ENCODE data around the gene ZNF749.
A peak's percentile ranks its signal among the peaks of the same experiment; 100 is the strongest.

Gene ZNF749

DNA sequence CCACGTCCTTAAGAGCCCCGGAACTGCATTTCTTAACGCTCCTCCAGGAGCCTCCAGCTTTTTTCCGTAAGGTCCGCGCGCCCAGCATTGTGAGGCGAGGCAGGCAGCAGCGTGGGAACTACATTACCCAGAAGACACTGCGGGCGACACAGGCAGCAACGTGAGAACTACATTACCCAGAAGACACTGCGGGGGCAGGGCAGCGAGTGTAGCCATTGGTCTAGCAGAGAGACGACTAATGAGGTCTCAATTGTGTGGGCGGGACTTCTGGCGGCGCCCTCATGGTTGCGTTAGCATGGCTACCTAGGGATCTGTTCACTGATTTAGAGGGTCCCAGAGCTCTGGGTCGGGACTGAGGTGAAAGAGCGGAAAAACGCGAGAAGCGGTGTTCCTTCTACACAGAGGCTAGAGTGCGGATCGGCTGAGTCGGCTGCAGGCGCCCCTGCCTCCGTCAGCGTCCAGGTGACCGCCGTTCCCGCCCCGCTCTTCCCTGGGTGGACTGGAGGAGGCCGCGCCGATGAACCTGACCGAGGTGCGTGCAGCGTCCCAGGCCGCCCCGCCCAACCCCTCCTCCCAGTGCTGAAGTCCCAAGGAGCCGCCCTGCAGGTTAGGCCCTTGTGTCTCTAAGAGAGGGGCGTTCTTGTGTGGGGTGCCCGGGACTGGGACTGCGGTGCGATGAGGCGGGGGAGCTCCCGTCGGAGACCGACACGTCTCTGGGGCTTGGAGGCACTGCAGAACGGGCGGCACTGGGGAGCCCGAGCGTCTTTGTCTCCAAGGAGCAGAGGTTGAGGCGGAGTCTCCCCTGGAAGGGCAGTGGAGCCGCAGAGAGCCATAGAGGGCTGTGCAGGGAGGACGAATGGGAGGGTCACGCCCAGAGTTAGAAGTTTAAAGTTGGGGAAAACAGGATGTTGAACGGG is at the start of gene ZNF749:
Gene ZNF749, plus strand, starts transcription at position 264 of the 917 bp plus-strand sequence. Its CDS starts 254 bp downstream, at position 518.
- DNase-seq (ENCODE audit: low read depth in 3 of 3, low spot score in 1 of 3), result peak; percentile 86 to 96 (median 89)

DNA sequence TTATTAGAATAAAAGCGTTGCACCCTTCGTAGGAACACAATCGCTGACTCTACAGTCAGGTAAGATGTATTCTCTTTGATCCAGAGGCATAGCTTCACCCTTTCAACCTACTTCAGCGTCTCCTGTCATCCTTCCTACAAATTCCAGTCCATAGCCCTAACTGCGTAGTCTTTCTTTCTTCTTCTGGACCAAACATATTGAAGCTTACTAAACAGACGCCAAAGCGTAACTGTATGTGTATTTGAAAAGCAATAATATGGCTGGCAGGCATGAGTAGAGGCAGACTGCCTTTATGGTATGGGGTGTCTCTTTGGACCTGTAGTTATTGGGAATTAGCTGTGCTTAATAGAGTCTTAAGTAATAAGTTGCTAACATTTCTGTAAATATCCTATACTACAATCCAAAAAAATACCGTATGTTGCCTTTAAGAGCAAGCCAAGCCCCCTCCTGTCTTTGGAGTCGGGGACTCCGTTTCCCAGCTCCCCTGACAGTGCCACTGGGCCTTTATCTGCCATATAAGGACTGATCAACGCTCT is 45.9 kb upstream of the ZNF749 start:
- no peak for DNase-seq (ENCODE audit: low read depth in 3 of 3, low spot score in 1 of 3)

DNA sequence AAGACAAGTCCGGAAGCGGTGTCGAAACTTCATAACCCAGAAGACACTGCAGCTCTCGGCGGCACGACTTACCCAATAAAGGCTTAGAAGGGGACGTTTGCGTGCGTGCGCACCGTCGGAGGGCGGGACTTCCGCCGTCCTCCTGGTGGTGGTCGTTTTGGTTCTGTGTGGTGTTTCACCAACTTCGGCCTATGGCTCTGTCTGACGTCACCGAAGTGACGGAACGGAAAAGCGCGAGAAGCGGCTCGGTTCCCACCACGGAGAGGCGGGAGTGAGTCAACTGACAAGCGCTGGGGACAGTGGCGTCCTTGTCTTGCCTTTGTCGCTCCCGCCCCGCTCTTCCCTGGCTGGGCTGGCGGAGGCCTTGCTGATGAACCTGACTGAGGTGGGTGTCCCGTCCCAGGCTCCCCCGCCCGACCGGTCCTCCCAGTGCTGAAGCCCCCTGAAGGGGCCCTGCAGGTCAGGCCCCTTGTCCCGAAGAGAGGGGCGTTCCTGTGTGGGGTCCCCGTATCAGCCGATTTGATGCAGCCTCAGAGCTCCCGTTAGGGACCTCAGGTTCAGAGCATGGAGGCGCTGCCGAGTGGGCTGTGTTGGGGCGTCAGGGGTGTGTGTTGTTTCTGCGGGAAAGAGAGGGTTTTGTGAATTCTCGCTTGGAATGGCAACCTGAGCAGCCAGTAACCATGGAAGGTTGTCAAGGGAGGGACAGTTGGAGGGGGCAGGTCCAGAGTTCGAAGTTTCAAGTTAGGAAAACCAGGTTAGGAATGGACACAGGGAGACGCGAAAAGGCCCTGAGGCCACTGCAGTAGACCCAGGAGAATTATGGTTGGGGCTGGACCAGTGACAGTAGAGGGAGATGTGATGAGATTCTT is 45.2 kb upstream of the ZNF749 start, which contains the start of gene ZNF548:
Gene ZNF548, plus strand, starts transcription at position 125 of the 869 bp plus-strand sequence. Its CDS starts 246 bp downstream, at position 371.
- peak; percentile 88 to 92 (median 91) for DNase-seq (ENCODE audit: low read depth in 3 of 3, low spot score in 1 of 3)

DNA sequence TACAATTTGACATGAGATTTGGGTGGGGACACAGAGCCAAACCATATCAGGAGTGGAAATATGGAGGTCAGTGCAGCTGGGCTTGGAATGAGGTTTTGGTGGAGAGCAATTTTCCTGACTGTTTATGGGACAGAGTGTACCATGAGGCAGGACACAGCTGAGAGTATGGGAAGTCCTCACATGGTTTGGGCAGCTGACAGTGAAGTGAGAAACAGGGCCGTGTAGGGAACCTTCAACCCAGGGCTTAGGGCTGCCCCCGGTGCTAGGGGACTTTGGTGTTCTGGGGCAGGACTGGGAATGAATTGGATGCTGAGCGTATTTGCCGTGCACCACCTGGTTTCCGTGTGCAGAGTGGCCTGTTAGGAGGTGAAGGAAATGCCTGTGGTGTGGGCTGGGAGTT is 39.4 kb upstream of the ZNF749 start:
- no peak for DNase-seq (ENCODE audit: low read depth in 3 of 3, low spot score in 1 of 3)

DNA sequence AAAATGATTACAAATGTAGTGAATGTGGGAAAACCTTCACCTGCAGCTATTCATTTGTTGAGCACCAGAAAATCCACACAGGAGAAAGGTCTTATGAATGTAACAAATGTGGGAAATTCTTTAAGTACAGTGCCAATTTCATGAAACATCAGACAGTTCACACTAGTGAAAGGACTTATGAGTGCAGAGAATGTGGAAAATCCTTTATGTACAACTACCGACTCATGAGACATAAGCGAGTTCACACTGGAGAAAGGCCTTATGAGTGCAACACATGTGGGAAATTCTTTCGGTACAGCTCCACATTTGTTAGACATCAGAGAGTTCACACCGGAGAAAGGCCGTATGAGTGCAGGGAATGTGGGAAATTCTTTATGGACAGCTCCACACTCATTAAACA is 36.3 kb upstream of the ZNF749 start:
- DNase-seq (ENCODE audit: low read depth in 3 of 3, low spot score in 1 of 3), result no peak

DNA sequence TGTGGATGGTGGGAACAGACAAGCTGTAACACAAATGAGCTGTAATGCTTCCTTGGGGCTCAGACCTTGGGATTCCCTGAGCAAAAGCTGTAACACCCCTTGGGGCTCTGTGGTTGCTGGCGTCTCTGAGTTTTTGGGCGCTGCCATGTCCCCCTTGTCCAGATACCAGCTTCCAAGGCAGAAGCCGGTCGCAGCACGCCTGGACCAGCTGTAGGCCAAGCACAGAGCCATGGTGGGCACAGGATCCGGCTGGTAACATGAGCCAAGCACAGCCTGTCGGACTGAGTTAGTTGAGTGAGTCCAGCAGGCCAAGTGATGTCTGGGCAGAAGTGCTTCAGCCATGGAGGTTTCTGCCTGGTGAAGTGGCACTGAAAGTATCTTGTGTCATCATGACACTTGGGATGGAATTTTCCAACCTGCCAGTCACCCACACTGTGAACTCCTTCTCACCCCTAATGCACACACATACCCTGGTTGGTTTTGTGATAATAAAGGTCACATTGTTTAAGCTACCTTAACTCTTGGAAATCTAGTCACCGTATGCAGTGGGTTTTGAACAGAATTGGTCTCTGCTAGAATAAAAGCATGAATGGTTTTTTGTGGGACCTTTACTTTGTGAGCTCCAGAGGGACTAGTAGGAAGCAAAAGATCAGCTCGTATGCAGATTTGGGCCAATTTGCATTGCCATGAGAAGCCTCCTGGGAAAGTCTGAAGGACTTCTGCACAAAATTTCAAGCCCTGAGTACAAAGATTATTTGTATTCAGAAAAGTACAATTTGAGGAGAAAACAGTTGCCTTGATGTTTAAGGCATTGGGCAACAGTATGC is 31.2 kb upstream of the ZNF749 start:
- DNase-seq (ENCODE audit: low read depth in 3 of 3, low spot score in 1 of 3), result no peak

DNA sequence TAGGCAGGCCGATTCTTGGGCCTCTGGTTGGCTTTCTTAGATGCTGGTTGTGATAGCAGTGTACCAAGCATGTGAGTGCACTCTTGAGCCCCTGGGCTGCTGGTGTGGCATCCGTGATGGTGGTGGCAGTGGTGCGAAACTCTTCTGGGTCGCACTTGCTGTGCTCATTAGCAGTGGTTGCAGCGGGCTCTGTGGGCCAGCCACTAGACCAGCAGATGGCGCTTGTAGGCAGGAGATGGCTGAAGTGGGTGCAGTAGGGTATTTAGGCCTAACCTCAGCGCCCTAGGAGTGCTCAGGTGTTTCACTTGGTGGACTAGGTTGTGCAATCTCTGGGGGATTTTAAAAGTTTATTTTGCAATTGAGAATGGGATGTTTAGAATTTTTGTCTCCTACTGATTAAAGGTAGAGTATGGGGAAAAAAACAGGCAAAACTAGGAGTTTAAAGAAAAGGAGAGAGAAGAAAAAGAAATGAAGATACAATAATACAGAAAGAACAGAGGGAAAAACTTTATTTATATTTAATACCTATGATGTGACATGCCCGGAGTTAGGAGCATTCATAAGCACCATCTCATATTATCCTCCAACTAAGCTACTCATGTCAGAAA is 28.5 kb upstream of the ZNF749 start:
- peak; percentile 30 to 49 (median 45) for DNase-seq (ENCODE audit: low read depth in 3 of 3, low spot score in 1 of 3)

DNA sequence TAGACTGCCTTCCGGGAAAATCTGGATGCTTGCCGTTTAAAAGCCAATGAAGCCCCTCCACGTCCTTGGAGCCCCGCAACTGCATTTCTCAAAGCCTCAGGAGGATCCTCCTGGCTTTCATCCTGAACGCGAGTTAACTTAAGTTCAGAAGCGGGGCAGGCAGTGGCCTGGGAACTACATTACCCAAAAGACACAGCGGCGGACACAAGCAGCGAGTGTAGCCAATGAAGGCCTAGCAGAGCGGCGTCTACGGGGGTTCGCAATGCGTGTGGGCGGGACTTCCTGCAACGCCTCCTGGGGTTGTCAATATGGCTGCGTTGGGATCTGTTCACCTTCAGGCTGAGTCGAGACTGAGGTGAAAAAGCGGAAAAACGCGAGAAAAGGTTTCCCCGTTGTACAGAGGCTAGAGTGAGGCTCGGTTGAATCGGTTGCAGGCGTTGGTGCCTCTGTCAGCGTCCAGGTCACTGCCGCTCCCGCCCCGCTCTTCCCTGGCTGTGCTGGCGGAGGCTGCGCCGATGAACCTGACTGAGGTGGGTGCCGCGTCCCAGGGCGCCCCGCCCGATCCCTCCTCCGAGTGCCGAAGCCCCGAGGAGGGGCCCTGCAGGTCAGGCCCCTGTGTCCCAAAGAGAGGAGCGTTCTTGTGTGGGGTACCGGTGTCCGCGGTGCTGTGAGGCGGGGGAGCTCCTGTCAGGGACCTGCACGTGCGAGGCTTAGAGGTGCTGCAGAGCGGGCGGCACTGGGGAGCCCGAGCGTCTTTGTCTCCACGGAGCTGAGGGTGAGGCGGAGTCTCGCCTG is 24.1 kb upstream of the ZNF749 start, which contains the start of gene ZNF17:
Gene ZNF17, plus strand, starts transcription at position 285 of the 795 bp plus-strand sequence. CDS start 2,455 bp downstream, outside the sequence.
- DNase-seq (ENCODE audit: low read depth in 3 of 3, low spot score in 1 of 3), result peak; percentile 74 to 85 (median 84)

DNA sequence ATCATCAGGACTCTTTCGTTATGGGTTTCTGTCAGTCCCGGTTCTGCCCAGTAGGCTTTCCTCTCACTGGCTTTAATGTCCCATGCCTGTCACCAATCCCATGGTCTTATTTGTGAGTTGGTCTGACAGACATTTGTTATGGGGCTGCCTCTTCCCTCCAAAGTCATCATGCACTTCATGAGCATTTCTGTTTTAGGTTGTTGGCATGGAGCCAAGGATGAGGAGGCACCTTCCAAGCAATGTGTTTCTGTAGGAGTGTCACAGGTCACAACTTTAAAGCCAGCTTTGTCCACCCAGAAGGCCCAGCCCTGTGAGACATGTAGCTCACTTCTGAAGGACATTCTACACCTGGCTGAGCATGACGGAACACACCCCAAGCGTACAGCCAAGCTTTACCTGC is 15.7 kb upstream of the ZNF749 start:
- no peak for DNase-seq (ENCODE audit: low read depth in 3 of 3, low spot score in 1 of 3)

DNA sequence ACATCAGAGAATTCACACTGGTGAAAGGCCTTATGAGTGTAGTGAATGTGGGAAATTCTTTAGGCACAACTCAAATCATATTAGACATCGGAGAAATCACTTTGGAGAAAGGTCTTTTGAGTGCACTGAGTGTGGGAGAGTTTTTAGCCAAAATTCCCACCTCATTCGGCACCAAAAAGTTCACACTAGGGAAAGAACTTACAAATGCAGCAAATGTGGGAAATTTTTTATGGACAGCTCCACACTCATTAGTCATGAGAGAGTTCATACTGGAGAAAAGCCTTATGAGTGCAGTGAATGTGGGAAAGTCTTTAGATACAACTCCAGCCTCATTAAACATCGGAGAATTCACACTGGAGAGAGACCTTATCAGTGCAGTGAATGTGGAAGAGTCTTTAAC is 14.1 kb upstream of the ZNF749 start:
- DNase-seq (ENCODE audit: low read depth in 3 of 3, low spot score in 1 of 3), result no peak

DNA sequence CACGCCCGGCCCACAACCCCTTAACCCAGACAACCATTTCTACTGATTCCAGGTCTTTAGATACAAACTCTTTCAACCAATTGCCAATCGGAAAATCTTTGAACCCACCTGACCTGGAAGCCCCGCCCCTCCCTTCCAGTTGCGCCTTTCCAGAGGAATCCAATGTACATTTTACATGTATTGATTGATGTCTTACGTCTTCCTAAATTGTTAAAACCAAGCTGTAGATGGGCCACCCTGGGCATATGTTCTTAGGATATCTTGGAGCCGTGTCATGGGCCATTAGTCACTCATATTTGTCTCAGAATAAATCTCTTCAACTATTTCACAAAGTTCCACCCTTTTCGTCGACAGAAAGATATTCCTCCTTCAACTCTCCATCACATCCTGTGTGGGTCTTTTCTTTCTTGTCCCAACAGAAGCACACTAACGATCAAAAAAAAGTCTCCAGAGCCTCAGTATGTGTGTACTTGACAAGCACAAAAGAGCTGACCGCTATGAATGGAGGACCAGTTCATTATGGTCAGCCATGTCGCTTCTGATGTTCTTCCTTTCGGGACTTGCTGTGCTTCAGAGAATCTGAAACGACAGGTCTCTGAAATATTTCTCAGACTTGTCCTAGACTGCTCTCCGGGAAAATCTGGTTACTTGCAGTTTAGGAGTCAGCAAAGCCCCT is 601 bp upstream of the ZNF749 start:
- no peak for DNase-seq (ENCODE audit: low read depth in 3 of 3, low spot score in 1 of 3)

DNA sequence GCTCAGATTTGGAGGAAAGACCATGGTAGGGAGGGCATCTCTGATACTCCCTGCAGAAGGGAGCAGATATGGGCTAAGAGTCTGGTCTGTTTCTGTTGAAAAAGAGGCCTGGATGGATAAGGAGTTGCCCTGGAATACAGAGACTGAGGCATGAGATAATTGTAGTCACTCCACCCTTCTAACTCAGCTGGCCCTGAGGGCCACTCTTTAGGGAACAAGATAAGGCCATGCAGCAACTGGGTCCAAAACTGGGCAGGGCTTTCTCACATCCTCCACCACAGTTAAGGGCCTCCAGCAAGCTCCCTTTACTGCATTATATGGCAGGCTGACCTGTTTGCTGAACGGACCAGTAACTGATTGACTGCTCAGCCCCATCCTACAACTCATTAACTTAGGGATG is 1.3 kb downstream of the ZNF749 start:
- no peak for DNase-seq (ENCODE audit: low read depth in 3 of 3, low spot score in 1 of 3)

DNA sequence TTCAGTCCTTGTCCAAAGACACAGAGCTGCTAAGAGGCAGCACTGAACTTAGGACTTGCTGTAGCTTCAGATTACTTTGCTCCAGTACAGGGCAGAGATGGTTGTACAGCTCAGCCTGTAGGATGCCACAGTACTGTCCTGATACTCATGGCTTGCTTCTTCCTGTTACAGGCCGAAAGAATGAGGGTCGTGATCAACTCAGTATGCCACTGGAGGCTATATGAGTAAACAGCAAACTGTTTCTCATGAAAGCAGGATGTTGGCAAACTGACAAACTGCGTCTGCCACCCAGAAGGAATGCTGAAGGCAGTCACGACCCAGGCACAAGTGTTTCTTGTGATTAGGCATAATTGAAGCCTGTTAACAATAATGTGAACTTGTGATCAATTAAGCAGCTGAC is 2.8 kb downstream of the ZNF749 start:
- DNase-seq (ENCODE audit: low read depth in 3 of 3, low spot score in 1 of 3), result no peak

DNA sequence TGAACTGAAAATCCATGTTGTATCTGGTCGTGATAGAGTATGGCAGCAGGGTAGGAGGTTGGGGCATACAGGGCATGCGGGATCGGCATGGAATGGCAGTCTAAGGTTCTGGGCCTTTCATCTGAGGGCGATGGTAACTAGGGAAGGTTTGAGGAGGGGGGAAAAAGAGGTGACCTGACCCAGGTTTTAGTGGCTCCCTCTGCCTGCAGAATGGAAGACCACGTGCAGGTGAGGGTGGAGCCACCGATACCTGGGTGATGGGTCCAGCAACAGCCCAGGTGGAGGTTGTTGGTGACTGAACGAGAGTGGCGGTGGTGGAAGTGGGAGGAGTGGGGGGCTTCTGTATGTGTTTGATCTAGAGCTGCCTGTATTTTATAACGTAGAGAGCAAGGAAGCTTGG is 3.8 kb downstream of the ZNF749 start:
- no peak for DNase-seq (ENCODE audit: low read depth in 3 of 3, low spot score in 1 of 3)

DNA sequence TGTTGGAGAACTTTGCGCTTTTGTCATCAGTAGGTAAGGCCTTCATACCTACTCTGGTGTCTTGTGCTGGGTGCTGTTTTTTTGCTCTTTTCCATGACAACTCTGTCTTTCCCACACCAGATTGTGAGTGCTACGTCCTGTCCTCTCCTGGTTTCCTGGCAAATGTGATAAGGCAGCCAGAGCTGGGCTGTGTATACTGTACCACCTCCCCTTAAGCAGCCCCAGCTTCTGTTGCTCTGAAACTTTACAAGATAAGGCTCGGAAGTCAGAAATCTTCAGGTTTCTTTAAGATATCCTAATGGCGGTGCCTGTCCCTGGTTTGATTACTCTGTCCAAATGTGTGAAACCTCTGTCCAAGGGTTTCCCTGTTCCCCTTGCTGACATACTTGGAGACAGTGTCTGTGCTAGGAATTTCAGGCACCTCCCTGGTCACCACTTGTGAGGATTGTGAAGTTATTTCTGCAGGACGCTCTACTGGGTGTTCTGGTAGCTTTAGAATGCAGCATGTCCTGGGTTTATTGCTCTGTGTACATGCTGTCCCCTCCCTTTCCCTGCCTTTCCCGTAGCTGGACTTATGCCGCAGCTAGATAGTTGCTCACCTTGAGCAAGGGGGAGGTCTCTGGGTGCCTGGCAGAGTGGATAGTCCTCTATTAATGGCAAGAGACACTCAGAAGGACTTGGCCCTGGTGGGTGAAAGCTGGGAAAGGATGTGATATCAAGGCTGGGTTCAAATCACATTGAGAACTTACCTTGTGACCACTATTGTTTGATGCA is 7.0 kb downstream of the ZNF749 start:
- no peak for DNase-seq (ENCODE audit: low read depth in 3 of 3, low spot score in 1 of 3)

DNA sequence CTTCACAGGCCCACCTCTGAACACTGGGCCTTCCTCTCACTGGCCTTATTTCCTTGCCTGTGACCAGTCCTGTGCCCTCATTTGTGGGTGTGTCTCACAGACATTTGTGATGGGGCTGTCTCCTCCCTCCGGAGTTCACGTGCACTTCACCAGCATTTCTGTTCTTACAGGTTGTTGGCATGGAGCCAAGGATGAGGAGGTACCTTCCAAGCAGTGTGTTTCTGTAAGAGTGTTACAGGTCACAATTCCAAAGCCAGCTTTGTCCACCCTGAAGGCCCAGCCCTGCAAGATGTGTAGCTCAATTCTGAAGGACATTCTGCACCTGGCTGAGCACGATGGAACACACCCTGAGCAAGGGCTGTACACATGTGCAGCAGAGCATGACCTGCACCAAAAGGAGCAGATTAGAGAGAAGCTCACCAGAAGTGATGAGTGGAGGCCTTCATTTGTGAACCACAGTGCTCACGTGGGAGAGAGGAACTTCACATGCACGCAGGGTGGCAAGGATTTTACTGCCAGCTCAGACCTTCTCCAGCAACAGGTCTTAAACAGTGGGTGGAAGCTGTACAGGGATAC is 8.1 kb downstream of the ZNF749 start:
- DNase-seq (ENCODE audit: low read depth in 3 of 3, low spot score in 1 of 3), result no peak

DNA sequence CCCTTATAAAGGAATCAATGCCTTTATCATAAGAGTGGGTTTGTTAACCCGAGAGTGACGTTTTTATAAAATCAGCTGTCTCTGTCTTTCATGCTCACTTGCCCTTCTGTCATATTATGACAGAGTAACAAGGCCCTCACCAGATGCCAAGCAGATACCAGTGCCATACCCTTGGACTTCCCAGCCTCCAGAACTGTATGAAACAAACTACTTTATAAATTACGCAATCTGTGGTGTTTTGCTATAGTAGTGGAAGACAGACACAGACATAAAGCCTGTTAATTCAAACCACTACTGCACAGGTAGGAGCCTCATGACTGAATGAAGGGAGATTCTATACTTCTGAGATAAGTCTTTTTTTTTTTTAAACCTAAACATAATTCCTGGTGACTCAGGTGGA is 17.2 kb downstream of the ZNF749 start:
- DNase-seq (ENCODE audit: low read depth in 3 of 3, low spot score in 1 of 3), result no peak

Measured in stimulated activated CD4-positive, alpha-beta T cell treated with anti-CD3 and anti-CD28 coated beads, TNF-alpha, amount 100 ng/mL, for 1 hour (primary cell).